Spleen (tissue), 7 donors: ENCODE data around the gene MTA2.

ENCODE experiments used
- CTCF ChIP-seq, 11 experiments: fragments of 200-600 bp in 7 of 11; fragments of 450-650 bp in 4 of 11; sonication (generic) in 4 of 11; IDR thresholded peaks in 8 of 11; conservative IDR thresholded peaks in 3 of 11; 1 replicate in 7 of 11; 2 replicates in 4 of 11; pipeline versions ENCODE4 v1.4.0 to v1.8.0; 2016 to 2021; ENCODE audit warnings: antibody characterized with exemption in 11 of 11, inconsistent platforms in 4 of 11, mild to moderate bottlenecking in 1 of 11
- POLR2AphosphoS5 ChIP-seq, 3 donors: sonication (generic); formaldehyde crosslinking; IDR thresholded peaks; one replicate each; pipeline ENCODE4 v1.5.1; 2017; ENCODE audit warnings: antibody characterized with exemption in 3 of 3
- donor health status: DM: no; HTN: no; CAD: no; lungs with moderate emphysema.
- donor health status: DM: no; HTN: no; CAD: no.
- donor health status: DM: no; HTN: no; CAD: no.

GRCh38 chr11:62627713-62628112 is 26.0 kb upstream of the MTA2 start:
- TF ChIP-seq CTCF (IDR thresholded peaks at IDR 0.05 in 8 of 11, conservative IDR thresholded peaks at IDR 0.05 in 3 of 11), result no peak
- TF ChIP-seq POLR2AphosphoS5 (IDR thresholded peaks at IDR 0.05), result no peak
